Measurements from ENCODE around the gene ENTREP3.
"Not testable (repeated sequence)": the region's sequence is repeated elsewhere in the genome, so short reads cannot be mapped to it uniquely, and the experiment has no call there.

ENTREP3 gene

GRCh38 chr1:155226910-155227260 is 28.4 kb downstream of the ENTREP3 start:
- H3K79me2 ChIP-seq (ENCODE audit: insufficient read depth, low read length), result peaks cover 35% of the 10 kb centered on the region
- H3K4me3 ChIP-seq (ENCODE audit: low read depth in 1 of 2, low read length in 2 of 2), result peak overlapping the region; percentile 61 to 78
- no peaks in the 10 kb centered on the region for H3K27me3 ChIP-seq (ENCODE audit: insufficient read depth, low read length, poor library complexity)
- TF ChIP-seq CTCF (IDR thresholded peaks at IDR 0.05; ENCODE audit: borderline replicate concordance, extremely low read depth, low read length, poor library complexity, severe bottlenecking) (no peak), EZH2 (IDR thresholded peaks at IDR 0.05; ENCODE audit: borderline replicate concordance, low read depth, low read length, severe bottlenecking) (no peak)
- peak overlapping the region; percentile 85 for H3K4me2 ChIP-seq (ENCODE audit: insufficient read depth, low read length)
- peak overlapping the region; percentile 64 for H2AFZ ChIP-seq (ENCODE audit: low read depth, low read length)
- peaks cover 19% of the 10 kb centered on the region for H3K36me3 ChIP-seq (ENCODE audit: insufficient read depth, low read length)
- H3K4me1 ChIP-seq (ENCODE audit: insufficient read depth, low read length), result peaks cover 25% of the 10 kb centered on the region
- peak; percentile 38 for ATAC-seq (ENCODE audit: insufficient read depth, low read depth)
- no peaks in the 10 kb centered on the region for H3K9me3 ChIP-seq (ENCODE audit: insufficient read depth, low read length, severe bottlenecking)
- peak overlapping the region; percentile 84 for H3K9ac ChIP-seq (ENCODE audit: low read depth, low read length)
- H4K20me1 ChIP-seq (ENCODE audit: insufficient read depth, low read length), result no peaks in the 10 kb centered on the region; the same call in 1 of the 2 replicates
- DNase-seq, result no peak
- peak overlapping the region; percentile 97 for H3K27ac ChIP-seq (ENCODE audit: low read length)

GRCh38 chr1:155226188-155226909 is 28.9 kb downstream of the ENTREP3 start:
- H3K79me2 ChIP-seq (ENCODE audit: insufficient read depth, low read length), result peaks cover 35% of the 10 kb centered on the region
- H3K4me2 ChIP-seq (ENCODE audit: insufficient read depth, low read length), result peak overlapping the region; percentile 85
- no peaks in the 10 kb centered on the region for H3K9me3 ChIP-seq (ENCODE audit: insufficient read depth, low read length, severe bottlenecking)
- H4K20me1 ChIP-seq (ENCODE audit: insufficient read depth, low read length), result no peaks in the 10 kb centered on the region; the same call in 1 of the 2 replicates
- H3K9ac ChIP-seq (ENCODE audit: low read depth, low read length), result peak overlapping the region; percentile 84
- H3K27me3 ChIP-seq (ENCODE audit: insufficient read depth, low read length, poor library complexity), result no peaks in the 10 kb centered on the region
- peaks cover 19% of the 10 kb centered on the region for H3K36me3 ChIP-seq (ENCODE audit: insufficient read depth, low read length)
- DNase-seq (peak; percentile 89), ATAC-seq (ENCODE audit: insufficient read depth, low read depth) (peak; percentile 68)
- no peak for TF ChIP-seq EZH2 (IDR thresholded peaks at IDR 0.05; ENCODE audit: borderline replicate concordance, low read depth, low read length, severe bottlenecking)
- TF ChIP-seq CTCF (IDR thresholded peaks at IDR 0.05; ENCODE audit: borderline replicate concordance, extremely low read depth, low read length, poor library complexity, severe bottlenecking), result peak; percentile 92
- peak overlapping the region; percentile 64 for H2AFZ ChIP-seq (ENCODE audit: low read depth, low read length)
- H3K4me1 ChIP-seq (ENCODE audit: insufficient read depth, low read length), result peaks cover 25% of the 10 kb centered on the region
- peak overlapping the region; percentile 97 for H3K27ac ChIP-seq (ENCODE audit: low read length)
- peak overlapping the region; percentile 61 to 78 for H3K4me3 ChIP-seq (ENCODE audit: low read depth in 1 of 2, low read length in 2 of 2)

- not testable (repeated sequence) for H2AFZ ChIP-seq (ENCODE audit: low read depth, low read length); H3K9me3 ChIP-seq (ENCODE audit: insufficient read depth, low read length, severe bottlenecking); DNase-seq; ATAC-seq (ENCODE audit: insufficient read depth, low read depth); H4K20me1 ChIP-seq (ENCODE audit: insufficient read depth, low read length); H3K27me3 ChIP-seq (ENCODE audit: insufficient read depth, low read length, poor library complexity)
- Histone ChIP-seq H3K9ac (ENCODE audit: low read depth, low read length) (peak overlapping the region; percentile 84), H3K79me2 (ENCODE audit: insufficient read depth, low read length) (peaks cover 35% of the 10 kb centered on the region), H3K4me1 (ENCODE audit: insufficient read depth, low read length) (peaks cover 25% of the 10 kb centered on the region), H3K36me3 (ENCODE audit: insufficient read depth, low read length) (peaks cover 19% of the 10 kb centered on the region), H3K4me3 (ENCODE audit: low read depth in 1 of 2, low read length in 2 of 2) (peak overlapping the region in 1 of 2 experiments; percentile 78; a peak in 1 of 4 replicates), H3K4me2 (ENCODE audit: insufficient read depth, low read length) (peak overlapping the region; percentile 85), H3K27ac (ENCODE audit: low read length) (peak overlapping the region; percentile 97)
These were observed 29.9 kb downstream of the ENTREP3 start for GRCh38 chr1:155225404-155225759.

- no peak for DNase-seq
- Histone ChIP-seq H3K79me2 (ENCODE audit: insufficient read depth, low read length) (peaks cover 34% of the 10 kb centered on the region), H3K36me3 (ENCODE audit: insufficient read depth, low read length) (peaks cover 19% of the 10 kb centered on the region), H2AFZ (ENCODE audit: low read depth, low read length) (no peak overlapping the region), H3K27me3 (ENCODE audit: insufficient read depth, low read length, poor library complexity) (no peaks in the 10 kb centered on the region), H3K4me3 (ENCODE audit: low read depth in 1 of 2, low read length in 2 of 2) (no peak overlapping the region), H3K4me1 (ENCODE audit: insufficient read depth, low read length) (peaks cover 28% of the 10 kb centered on the region), H3K9ac (ENCODE audit: low read depth, low read length) (no peak overlapping the region), H3K27ac (ENCODE audit: low read length) (no peak overlapping the region), H3K9me3 (ENCODE audit: insufficient read depth, low read length, severe bottlenecking) (no peaks in the 10 kb centered on the region), H4K20me1 (ENCODE audit: insufficient read depth, low read length) (no peaks in the 10 kb centered on the region; the same call in 1 of the 2 replicates), H3K4me2 (ENCODE audit: insufficient read depth, low read length) (no peak overlapping the region)
- no peak for TF ChIP-seq CTCF (IDR thresholded peaks at IDR 0.05; ENCODE audit: borderline replicate concordance, extremely low read depth, low read length, poor library complexity, severe bottlenecking)
- no peak for TF ChIP-seq EZH2 (IDR thresholded peaks at IDR 0.05; ENCODE audit: borderline replicate concordance, low read depth, low read length, severe bottlenecking)
- no peak for ATAC-seq (ENCODE audit: insufficient read depth, low read depth)
These were observed 32.2 kb downstream of the ENTREP3 start for GRCh38 chr1:155223047-155223446.

- Histone ChIP-seq H3K79me2 (ENCODE audit: insufficient read depth, low read length) (peaks cover 13% of the 10 kb centered on the region), H3K36me3 (ENCODE audit: insufficient read depth, low read length) (peaks cover 35% of the 10 kb centered on the region), H3K4me1 (ENCODE audit: insufficient read depth, low read length) (peaks cover 12% of the 10 kb centered on the region)
- DNase-seq; H2AFZ ChIP-seq (ENCODE audit: low read depth, low read length); H3K27me3 ChIP-seq (ENCODE audit: insufficient read depth, low read length, poor library complexity); H3K9me3 ChIP-seq (ENCODE audit: insufficient read depth, low read length, severe bottlenecking); H3K9ac ChIP-seq (ENCODE audit: low read depth, low read length); ATAC-seq (ENCODE audit: insufficient read depth, low read depth); H3K4me2 ChIP-seq (ENCODE audit: insufficient read depth, low read length); H4K20me1 ChIP-seq (ENCODE audit: insufficient read depth, low read length); H3K27ac ChIP-seq (ENCODE audit: low read length); H3K4me3 ChIP-seq (ENCODE audit: low read depth in 1 of 2, low read length in 2 of 2): not testable (repeated sequence)
These were observed 34.9 kb downstream of the ENTREP3 start for GRCh38 chr1:155220211-155220965.

Data from DND-41 (cell line).